ES-I3 (cell line): Measurements from ENCODE around the gene TFAP2E.

Experiments used
- H3K36me3 ChIP-seq: 2 replicates; pipeline ENCODE4 v1.6.1; 2013; ENCODE audit warnings: mild to moderate bottlenecking, low read length, control low read depth, moderate library complexity; ENCODE audit not compliant: insufficient read depth
- H3K4me1 ChIP-seq: 2 replicates; pipeline ENCODE4 v1.6.1; 2013; ENCODE audit warnings: mild to moderate bottlenecking, control low read depth, low read length; ENCODE audit not compliant: insufficient read depth
- H3K9ac ChIP-seq: 2 replicates; pipeline ENCODE4 v1.6.1; 2013; ENCODE audit warnings: low read depth, mild to moderate bottlenecking, low read length, moderate library complexity
- H3K9me3 ChIP-seq: 2 replicates; pipeline ENCODE4 v1.6.1; 2013; ENCODE audit warnings: mild to moderate bottlenecking, low read length, moderate library complexity; ENCODE audit not compliant: control insufficient read depth, insufficient read depth

The TFAP2E gene

DNA sequence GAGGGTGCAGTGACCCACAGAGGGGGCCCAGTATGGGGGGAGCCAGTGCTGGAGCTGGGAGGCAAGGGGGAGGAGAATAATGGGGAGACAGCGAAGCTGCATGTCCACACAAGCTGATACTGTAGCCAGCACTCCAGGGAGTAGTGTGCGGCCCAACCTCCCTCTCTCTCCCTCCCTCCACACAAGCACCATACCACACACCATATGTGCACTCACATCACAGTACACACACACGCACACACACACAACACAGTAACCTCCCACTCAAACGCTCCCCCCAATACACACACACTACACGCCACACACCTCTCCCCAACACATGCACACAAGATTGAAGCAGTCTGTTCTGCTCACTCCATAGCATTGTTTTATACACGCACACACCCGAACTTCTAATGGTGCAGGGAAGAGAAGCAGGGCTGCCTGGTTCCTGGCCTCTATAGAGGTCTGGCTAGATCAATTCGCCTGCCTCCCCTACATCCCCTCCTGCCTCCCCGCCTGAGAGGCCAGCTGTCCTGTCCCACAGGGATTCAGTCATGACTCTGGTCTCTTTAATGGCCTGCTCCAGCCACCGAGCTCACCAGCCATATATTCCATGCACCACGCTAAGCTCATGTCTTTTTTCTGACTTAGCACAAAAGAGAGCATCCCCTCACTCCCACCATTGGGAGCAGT is 11.7 kb upstream of the TFAP2E start:
- Histone ChIP-seq H3K9ac (no peak overlapping the region), H3K4me1 (no peaks in the 10 kb centered on the region), H3K36me3 (no peaks in the 10 kb centered on the region; the same call in none of the 2 replicates), H3K9me3 (no peaks in the 10 kb centered on the region)

GRCh38 chr1:35561972-35562680 is 11.0 kb upstream of the TFAP2E start:
- no peaks in the 10 kb centered on the region for H3K9me3 ChIP-seq
- no peaks in the 10 kb centered on the region; the same call in none of the 2 replicates for H3K36me3 ChIP-seq
- H3K9ac ChIP-seq: no peak overlapping the region
- H3K4me1 ChIP-seq: no peaks in the 10 kb centered on the region

DNA sequence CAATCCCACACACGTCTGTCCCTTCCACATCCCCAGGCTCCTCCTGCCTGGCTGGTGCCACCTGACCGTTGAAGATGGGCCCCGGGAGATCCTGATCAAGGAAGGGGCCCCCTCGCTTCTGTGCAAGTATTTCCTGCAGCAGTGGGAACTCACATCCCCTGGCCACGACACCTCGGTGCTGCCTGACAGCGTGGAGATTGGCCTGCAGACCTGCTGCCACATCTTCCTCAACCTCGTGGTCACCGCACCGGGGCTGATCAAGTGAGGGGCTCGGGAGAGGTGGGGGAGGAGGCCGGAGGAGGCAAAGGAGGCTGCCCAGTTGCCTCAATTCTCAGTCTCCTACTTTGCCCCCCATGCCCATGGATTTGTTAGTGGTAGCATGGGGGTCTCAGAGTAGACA is 9.9 kb upstream of the TFAP2E start:
- Histone ChIP-seq H3K9ac (no peak overlapping the region), H3K36me3 (no peaks in the 10 kb centered on the region; the same call in none of the 2 replicates), H3K9me3 (no peaks in the 10 kb centered on the region), H3K4me1 (no peaks in the 10 kb centered on the region)

DNA sequence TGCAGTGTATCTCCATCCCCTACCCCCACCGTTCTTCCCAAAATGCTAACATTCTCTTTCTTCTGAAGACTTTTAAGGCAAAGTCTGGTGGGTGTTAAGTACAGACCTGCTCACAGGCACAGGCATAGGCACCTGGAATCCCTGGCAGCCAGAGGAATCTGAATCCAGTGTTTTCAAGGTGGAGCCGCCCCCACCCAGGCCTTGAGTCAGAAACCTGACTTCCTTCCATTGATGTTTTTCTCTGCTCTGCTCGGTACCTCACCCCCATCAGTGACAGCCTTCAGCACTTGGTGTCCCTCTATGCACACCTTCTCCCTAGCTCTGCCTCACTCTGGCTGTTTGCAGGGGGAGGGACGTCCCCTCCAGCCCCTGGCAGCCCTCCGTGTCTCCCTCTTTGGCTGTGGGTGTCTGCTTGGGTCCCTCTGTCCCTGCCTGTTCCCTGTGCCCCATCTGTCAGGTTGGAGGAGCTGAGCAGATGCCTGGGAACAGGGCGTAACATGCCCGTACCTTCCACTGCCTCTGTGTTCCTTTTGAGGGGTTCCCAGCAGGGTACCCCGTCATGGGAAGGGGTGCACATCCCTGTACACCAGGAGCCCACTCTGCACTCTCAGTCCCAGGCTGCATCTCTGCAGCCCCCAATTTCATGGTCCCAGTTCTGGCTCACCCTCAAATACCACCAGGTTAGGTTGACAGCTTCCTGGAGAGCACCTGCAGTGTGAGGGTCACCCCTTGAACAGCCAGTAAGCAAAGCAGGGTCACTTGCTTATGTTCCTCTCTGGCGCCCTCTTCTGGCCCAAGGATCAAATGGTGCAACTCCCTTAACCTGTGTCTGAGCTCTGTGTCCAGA is 8.9 kb upstream of the TFAP2E start:
- Histone ChIP-seq H3K36me3 (no peaks in the 10 kb centered on the region; the same call in none of the 2 replicates), H3K4me1 (no peaks in the 10 kb centered on the region), H3K9me3 (no peaks in the 10 kb centered on the region), H3K9ac (no peak overlapping the region)

GRCh38 chr1:35564884-35565741 is 8.0 kb upstream of the TFAP2E start:
- no peaks in the 10 kb centered on the region; the same call in none of the 2 replicates for H3K36me3 ChIP-seq

GRCh38 chr1:35565742-35566133 is 7.4 kb upstream of the TFAP2E start:
- Histone ChIP-seq H3K36me3 (no peaks in the 10 kb centered on the region; the same call in none of the 2 replicates), H3K9ac (no peak overlapping the region), H3K4me1 (no peaks in the 10 kb centered on the region), H3K9me3 (no peaks in the 10 kb centered on the region)

More at GRCh38 chr1:35564884-35565741, 8.0 kb upstream of the TFAP2E start:
- Histone ChIP-seq H3K4me1 (no peaks in the 10 kb centered on the region), H3K9ac (no peak overlapping the region), H3K9me3 (no peaks in the 10 kb centered on the region)

GRCh38 chr1:35567947-35568558 is 5.1 kb upstream of the TFAP2E start:
- no peaks in the 10 kb centered on the region for H3K9me3 ChIP-seq
- no peak overlapping the region for H3K9ac ChIP-seq
- H3K36me3 ChIP-seq: no peaks in the 10 kb centered on the region; the same call in 1 of the 2 replicates
- H3K4me1 ChIP-seq: no peaks in the 10 kb centered on the region; the same call in 1 of the 2 replicates

- no peak overlapping the region for H3K9ac ChIP-seq
Observed at GRCh38 chr1:35568975-35569395, 4.1 kb upstream of the TFAP2E start.

DNA sequence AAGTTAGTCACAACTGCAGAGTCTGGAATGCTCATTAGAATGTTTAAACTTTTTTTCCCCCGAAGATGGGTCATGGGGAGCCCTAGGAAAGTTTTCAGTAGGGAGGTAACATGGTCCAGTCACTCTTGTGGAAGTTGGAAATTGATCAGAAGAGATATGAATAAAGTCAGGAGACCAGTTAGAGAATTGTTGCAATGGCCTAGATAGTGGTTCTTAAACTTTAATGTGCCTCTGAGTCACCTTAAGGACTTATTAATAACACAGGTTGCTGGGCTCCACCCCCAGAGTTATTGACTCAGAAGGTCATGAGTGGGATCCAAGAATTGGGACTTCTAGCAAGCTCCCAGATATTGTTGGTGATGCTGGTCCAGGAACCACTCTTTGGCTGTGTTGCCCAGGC is 3.2 kb upstream of the TFAP2E start:
- Histone ChIP-seq H3K9ac (no peak overlapping the region), H3K9me3 (no peaks in the 10 kb centered on the region), H3K4me1 (peaks cover 4% of the 10 kb centered on the region), H3K36me3 (no peaks in the 10 kb centered on the region)

More at GRCh38 chr1:35568975-35569395, 4.1 kb upstream of the TFAP2E start:
- no peaks in the 10 kb centered on the region; the same call in 1 of the 2 replicates for H3K4me1 ChIP-seq
- H3K36me3 ChIP-seq: no peaks in the 10 kb centered on the region; the same call in 1 of the 2 replicates
- H3K9me3 ChIP-seq: no peaks in the 10 kb centered on the region

- peaks cover 11% of the 10 kb centered on the region for H3K4me1 ChIP-seq
- no peaks in the 10 kb centered on the region for H3K36me3 ChIP-seq
- H3K9ac ChIP-seq: no peak overlapping the region
- no peaks in the 10 kb centered on the region for H3K9me3 ChIP-seq
Observed at GRCh38 chr1:35570589-35571137, 2.5 kb upstream of the TFAP2E start.

- Histone ChIP-seq H3K9ac (no peak overlapping the region), H3K9me3 (no peaks in the 10 kb centered on the region), H3K4me1 (peaks cover 16% of the 10 kb centered on the region), H3K36me3 (no peaks in the 10 kb centered on the region)
Observed at GRCh38 chr1:35571263-35571662, 1.9 kb upstream of the TFAP2E start.

- no peaks in the 10 kb centered on the region for H3K36me3 ChIP-seq
- H3K9ac ChIP-seq: no peak overlapping the region
- peaks cover 20% of the 10 kb centered on the region for H3K4me1 ChIP-seq
- H3K9me3 ChIP-seq: no peaks in the 10 kb centered on the region
Observed at GRCh38 chr1:35572296-35572695, 818 bp upstream of the TFAP2E start.

- peak overlapping the region; percentile 52; the same call in 1 of the 2 replicates for H3K9ac ChIP-seq
- H3K9me3 ChIP-seq: no peaks in the 10 kb centered on the region
- no peaks in the 10 kb centered on the region for H3K36me3 ChIP-seq
- peaks cover 20% of the 10 kb centered on the region for H3K4me1 ChIP-seq
Observed at GRCh38 chr1:35574125-35574654, 1.1 kb downstream of the TFAP2E start.
